Skin epidermis (tissue), 12 donors: ENCODE measurements around the gene HNRNPL.

Experiments used
- H3K27ac ChIP-seq, 21 experiments: fragments of 200-600 bp; sonication (generic) in 11 of 21; one replicate each; pipeline ENCODE4 v1.5.0; 2020; ENCODE audit warnings: mild to moderate bottlenecking in 3 of 21, inconsistent platforms in 2 of 21, moderate library complexity in 2 of 21
- H3K4me3 ChIP-seq, 7 experiments: fragments of 200-600 bp; sonication (generic) in 2 of 7; one replicate each; pipeline ENCODE4 v1.5.0; 2020; ENCODE audit warnings: inconsistent platforms in 2 of 7, mild to moderate bottlenecking in 2 of 7, moderate library complexity in 1 of 7

The HNRNPL gene

DNA sequence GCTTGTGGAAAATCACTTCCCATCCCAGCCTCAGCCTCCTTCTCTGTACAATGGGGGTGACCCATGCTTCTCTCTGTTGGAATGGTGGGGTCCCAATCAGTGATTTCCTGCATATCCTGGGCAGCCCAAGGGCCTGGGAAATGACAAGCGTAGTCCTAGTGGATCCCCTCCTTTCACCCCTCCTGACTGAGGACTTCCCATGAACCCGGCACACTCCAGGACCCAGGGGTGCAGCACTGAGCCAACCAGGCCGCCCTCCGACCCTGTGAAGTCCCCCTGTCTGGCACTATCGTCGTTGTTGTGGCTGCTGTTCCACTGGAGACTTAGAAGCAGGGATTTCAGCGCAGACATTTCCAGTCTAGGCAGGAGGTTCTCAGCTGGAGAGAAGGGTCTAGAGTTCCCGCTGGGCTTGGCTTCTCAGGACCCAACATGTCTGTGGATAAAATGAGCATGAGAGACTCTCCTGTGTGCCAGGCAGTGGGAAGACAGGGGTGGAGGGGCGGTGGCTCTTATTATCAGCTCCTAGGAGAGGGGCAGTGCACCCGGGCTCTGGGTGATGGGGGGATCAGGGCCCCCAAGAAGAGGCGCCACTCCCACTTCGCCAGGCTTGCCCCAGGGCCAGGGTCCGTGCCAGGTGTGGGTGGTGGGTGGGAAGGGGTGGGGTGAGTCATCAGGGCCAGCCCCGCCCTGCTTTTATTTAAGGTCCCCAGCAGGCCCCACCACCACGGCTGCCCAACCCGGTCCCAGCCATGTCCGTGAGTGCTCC is 61.1 kb downstream of the HNRNPL start, which contains the start of gene LGALS7B:
Gene LGALS7B, plus strand, starts transcription at position 723 of the 766 bp plus-strand sequence. Its CDS starts 27 bp downstream, at position 750.
- Histone ChIP-seq H3K27ac (peak within 1 kb of the TSS in 19 of 21 experiments; percentile 31 to 95 (median 80)), H3K4me3 (peak within 1 kb of the TSS in 5 of 7 experiments; percentile 15 to 34 (median 18))

DNA sequence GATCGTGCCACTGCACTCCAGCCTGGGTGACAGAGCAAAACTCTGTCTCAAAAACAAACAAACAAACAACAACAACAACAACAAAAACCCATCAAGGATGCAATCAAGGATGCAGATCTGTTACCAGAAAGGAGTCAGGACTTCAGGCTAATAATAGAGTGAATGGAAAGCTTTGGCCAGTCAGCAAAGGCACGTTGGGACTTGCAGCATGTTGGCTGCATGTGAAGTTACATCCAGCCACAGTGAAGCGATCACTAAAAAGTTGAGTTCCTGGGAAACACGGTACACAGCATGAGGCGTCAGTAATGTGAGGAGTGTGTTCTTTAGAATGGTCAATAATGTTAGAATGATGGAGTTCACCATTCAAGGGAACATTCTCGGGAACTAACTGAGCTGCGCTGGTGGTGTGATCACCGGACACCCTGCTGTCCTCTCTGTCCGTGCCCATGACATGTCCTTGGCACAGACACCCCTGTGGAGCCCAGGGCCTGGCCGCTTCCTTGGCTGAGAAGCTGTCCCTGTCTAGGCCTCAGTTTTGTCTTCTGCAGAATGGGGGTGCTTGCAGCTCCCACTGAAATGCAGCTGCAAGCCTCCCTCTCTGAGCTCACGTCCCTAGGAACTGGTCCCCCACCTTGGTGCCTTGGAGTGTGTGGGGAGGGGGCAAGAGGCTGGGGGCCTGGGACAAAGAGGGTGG is 63.1 kb downstream of the HNRNPL start:
- Histone ChIP-seq H3K27ac (peak overlapping the region in 12 of 21 experiments; percentile 0 to 80 (median 48)), H3K4me3 (no peak overlapping the region)
